HAP-1 (cell line): ENCODE data around the gene PHAX.
"Not testable (repeated sequence)": the region's sequence is repeated elsewhere in the genome, so short reads cannot be mapped to it uniquely, and the experiment has no call there.

Experiments used
- DNase-seq, 2 experiments: peaks; one replicate each; pipeline ENCODE4 v3.0.0-alpha.2; 2016 to 2020; ENCODE audit warnings: low spot score in 2 of 2
- H3K27me3 ChIP-seq: fragments of 250-450 bp; sonication (Bioruptor Pico); 2 replicates; pipeline ENCODE4 v1.5.1; 2020; ENCODE audit warnings: low read depth, mild to moderate bottlenecking, moderate library complexity
- H3K36me3 ChIP-seq: fragments of 250-450 bp; sonication (Bioruptor Pico); replicated peaks from 2 replicates; pipeline ENCODE4 v1.5.1; 2020; ENCODE audit warnings: mild to moderate bottlenecking
- H3K4me1 ChIP-seq: fragments of 250-450 bp; sonication (Bioruptor Pico); 2 replicates; pipeline ENCODE4 v1.5.1; 2020; ENCODE audit warnings: mild to moderate bottlenecking
- H3K4me3 ChIP-seq: fragments of 250-450 bp; sonication (Bioruptor Pico); 2 replicates; pipeline ENCODE4 v1.5.1; 2020; ENCODE audit warnings: mild to moderate bottlenecking, moderate library complexity
- H3K9me3 ChIP-seq: fragments of 250-450 bp; sonication (Bioruptor Pico); 2 replicates; pipeline ENCODE4 v1.5.1; 2020; ENCODE audit warnings: mild to moderate bottlenecking, moderate library complexity
- in situ Hi-C: fragments of 300-500 bp; cut with MboI; formaldehyde crosslinking; loops from 3 replicates; pipeline ENCODE4 v1.14.3; 2020; ENCODE audit warnings: low sequenced_read_pairs, inconsistent platforms, mixed read lengths

Gene PHAX

GRCh38 chr5:126591549-126591948, 9.2 kb upstream of the PHAX start:
- DNase-seq, result no peak
- no peaks in the 10 kb centered on the region for H3K27me3 ChIP-seq
- H3K4me3 ChIP-seq, result no peak overlapping the region
- H3K4me1 ChIP-seq, result peaks cover 3% of the 10 kb centered on the region; the same call in 1 of the 2 replicates
- H3K9me3 ChIP-seq, result no peaks in the 10 kb centered on the region
- H3K36me3 ChIP-seq, result peaks cover 12% of the 10 kb centered on the region
- in situ Hi-C loops, result no loop called here

GRCh38 chr5:126594748-126595485, 5.8 kb upstream of the PHAX start, which contains the start of gene ALDH7A1:
TSS of gene ALDH7A1 (minus strand) at chr5:126595219. CDS start at chr5:126595198, 21 bp downstream.
- H3K4me1 ChIP-seq, result peaks cover 3% of the 10 kb centered on the region; the same call in 1 of the 2 replicates
- H3K4me3 ChIP-seq, result peak within 1 kb of the TSS; percentile 57
- in situ Hi-C loops, result no loop called here
- peak; percentile 97 to 99 for DNase-seq
- no peaks in the 10 kb centered on the region for H3K9me3 ChIP-seq
- H3K27me3 ChIP-seq, result no peaks in the 10 kb centered on the region
- peaks cover 12% of the 10 kb centered on the region for H3K36me3 ChIP-seq

- no peaks in the 10 kb centered on the region for H3K9me3 ChIP-seq
- in situ Hi-C loops, result no loop called here
Observed at GRCh38 chr5:126595486-126596083, 5.2 kb upstream of the PHAX start.

GRCh38 chr5:126597156-126597555, 3.6 kb upstream of the PHAX start:
- Histone ChIP-seq H3K4me3 (no peak overlapping the region), H3K27me3 (no peaks in the 10 kb centered on the region), H3K4me1 (peaks cover 11% of the 10 kb centered on the region), H3K36me3 (peaks cover 4% of the 10 kb centered on the region), H3K9me3 (no peaks in the 10 kb centered on the region)
- in situ Hi-C loops, result no loop called here
- no peak for DNase-seq

More at GRCh38 chr5:126595486-126596083, 5.2 kb upstream of the PHAX start:
- no peak for DNase-seq
- Histone ChIP-seq H3K4me1 (peaks cover 7% of the 10 kb centered on the region), H3K27me3 (no peaks in the 10 kb centered on the region), H3K4me3 (peak overlapping the region; percentile 57), H3K36me3 (peaks cover 12% of the 10 kb centered on the region)

GRCh38 chr5:126599499-126599898, 1.2 kb upstream of the PHAX start:
- no peaks in the 10 kb centered on the region for H3K27me3 ChIP-seq
- H3K4me3 ChIP-seq, result no peak overlapping the region
- peaks cover 11% of the 10 kb centered on the region for H3K36me3 ChIP-seq
- no peaks in the 10 kb centered on the region for H3K9me3 ChIP-seq
- peaks cover 8% of the 10 kb centered on the region for H3K4me1 ChIP-seq
- DNase-seq, result no peak
- in situ Hi-C loops, result no loop called here

- in situ Hi-C loops, H3K9me3 ChIP-seq, H3K27me3 ChIP-seq, DNase-seq, H3K4me1 ChIP-seq: not testable (repeated sequence)
- H3K36me3 ChIP-seq, result peaks cover 17% of the 10 kb centered on the region
- peak overlapping the region; percentile 98 for H3K4me3 ChIP-seq
Observed at GRCh38 chr5:126599971-126600630, 646 bp upstream of the PHAX start.

GRCh38 chr5:126603402-126603991, 2.8 kb downstream of the PHAX start:
- no peaks in the 10 kb centered on the region for H3K27me3 ChIP-seq
- H3K4me3 ChIP-seq, result no peak overlapping the region
- peaks cover 14% of the 10 kb centered on the region for H3K4me1 ChIP-seq
- H3K36me3 ChIP-seq, result peaks cover 49% of the 10 kb centered on the region
- no peaks in the 10 kb centered on the region for H3K9me3 ChIP-seq
- DNase-seq, result no peak
- in situ Hi-C loops, result no loop called here

GRCh38 chr5:126605525-126605924, 4.8 kb downstream of the PHAX start:
- H3K27me3 ChIP-seq, result no peaks in the 10 kb centered on the region
- in situ Hi-C loops, result no loop called here
- DNase-seq, result no peak
- H3K9me3 ChIP-seq, result no peaks in the 10 kb centered on the region
- H3K36me3 ChIP-seq, result peaks cover 59% of the 10 kb centered on the region
- no peak overlapping the region for H3K4me3 ChIP-seq
- peaks cover 11% of the 10 kb centered on the region for H3K4me1 ChIP-seq

GRCh38 chr5:126610160-126610559, 9.4 kb downstream of the PHAX start:
- Histone ChIP-seq H3K9me3 (no peaks in the 10 kb centered on the region), H3K36me3 (peaks cover 47% of the 10 kb centered on the region), H3K27me3 (no peaks in the 10 kb centered on the region), H3K4me1 (peaks cover 6% of the 10 kb centered on the region), H3K4me3 (no peak overlapping the region)
- no peak for DNase-seq
- in situ Hi-C loops, result no loop called here

- peaks cover 42% of the 10 kb centered on the region for H3K36me3 ChIP-seq
Observed at GRCh38 chr5:126610616-126611015, 9.9 kb downstream of the PHAX start.

GRCh38 chr5:126613941-126614592, 13.3 kb downstream of the PHAX start:
- H3K4me3 ChIP-seq, result no peak overlapping the region
- H3K9me3 ChIP-seq, result no peaks in the 10 kb centered on the region
- in situ Hi-C loops, result no loop called here
- H3K4me1 ChIP-seq, result no peaks in the 10 kb centered on the region
- H3K27me3 ChIP-seq, result no peaks in the 10 kb centered on the region
- H3K36me3 ChIP-seq, result peaks cover 32% of the 10 kb centered on the region
- DNase-seq, result no peak

More at GRCh38 chr5:126610616-126611015, 9.9 kb downstream of the PHAX start:
- Histone ChIP-seq H3K4me3 (no peak overlapping the region), H3K27me3 (no peaks in the 10 kb centered on the region), H3K4me1 (peaks cover 6% of the 10 kb centered on the region), H3K9me3 (no peaks in the 10 kb centered on the region)
- in situ Hi-C loops, result no loop called here
- no peak for DNase-seq

GRCh38 chr5:126615286-126615685, 14.5 kb downstream of the PHAX start:
- Histone ChIP-seq H3K36me3 (peaks cover 26% of the 10 kb centered on the region), H3K4me1 (no peaks in the 10 kb centered on the region), H3K4me3 (no peak overlapping the region), H3K27me3 (no peaks in the 10 kb centered on the region), H3K9me3 (no peaks in the 10 kb centered on the region)
- in situ Hi-C loops, result no loop called here
- no peak for DNase-seq

- in situ Hi-C loops, H3K4me3 ChIP-seq, H3K4me1 ChIP-seq, DNase-seq, H3K9me3 ChIP-seq, H3K27me3 ChIP-seq: not testable (repeated sequence)
- H3K36me3 ChIP-seq, result peaks cover 21% of the 10 kb centered on the region
Observed at GRCh38 chr5:126617603-126618002, 16.9 kb downstream of the PHAX start.
